HG02938 (cell line): ENCODE data around the gene ABHD12B.

Experiments
- ATAC-seq: cut with Tn5 transposase; IDR thresholded peaks from one replicate; pipeline ENCODE4 v1.9.1; 2021; ENCODE audit warnings: mild to moderate bottlenecking, moderate library complexity; ENCODE audit not compliant: unreplicated experiment

ABHD12B gene

GRCh38 chr14:50839048-50839447, 32.8 kb upstream of the ABHD12B start:
- no peak for ATAC-seq

DNA sequence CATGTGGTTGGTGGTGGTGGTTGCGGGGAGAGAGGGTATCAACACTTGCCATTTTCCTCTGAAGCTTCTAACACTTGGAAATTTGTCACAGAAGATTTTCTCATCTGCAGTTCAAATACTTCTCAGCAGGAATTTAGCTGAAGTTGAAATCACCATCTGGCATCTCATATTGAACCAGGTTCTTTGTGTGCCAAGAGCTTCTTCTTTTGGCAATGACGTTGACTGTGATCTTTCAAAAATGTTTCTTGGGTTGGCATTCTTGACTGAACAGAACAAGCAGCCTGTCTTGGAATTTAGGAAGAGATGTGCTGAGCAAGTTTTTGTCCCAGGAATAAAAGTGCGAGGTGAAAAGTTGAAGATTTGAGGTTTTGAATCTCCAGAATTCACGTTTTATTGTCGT, 32.2 kb upstream of the ABHD12B start:
- ATAC-seq: no peak

DNA sequence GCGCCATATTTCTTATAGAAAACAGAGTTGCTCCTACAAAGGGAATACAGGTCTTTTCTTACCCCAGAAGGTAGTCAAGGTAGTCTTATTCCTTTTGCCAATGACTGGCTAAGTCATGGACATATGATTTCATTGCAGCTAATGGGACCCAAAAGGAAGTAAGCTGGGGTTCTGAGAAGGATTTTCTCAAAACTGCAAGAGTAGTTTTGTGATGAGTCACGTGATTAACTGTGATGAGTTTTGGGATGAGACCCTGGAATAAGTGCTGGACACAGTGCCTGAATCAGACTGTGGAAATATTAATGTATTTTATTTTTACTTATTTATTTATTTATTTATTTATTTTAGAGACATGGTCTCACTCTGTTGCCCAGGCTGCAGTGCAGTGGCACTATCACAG, 27.5 kb upstream of the ABHD12B start:
- no peak for ATAC-seq

DNA sequence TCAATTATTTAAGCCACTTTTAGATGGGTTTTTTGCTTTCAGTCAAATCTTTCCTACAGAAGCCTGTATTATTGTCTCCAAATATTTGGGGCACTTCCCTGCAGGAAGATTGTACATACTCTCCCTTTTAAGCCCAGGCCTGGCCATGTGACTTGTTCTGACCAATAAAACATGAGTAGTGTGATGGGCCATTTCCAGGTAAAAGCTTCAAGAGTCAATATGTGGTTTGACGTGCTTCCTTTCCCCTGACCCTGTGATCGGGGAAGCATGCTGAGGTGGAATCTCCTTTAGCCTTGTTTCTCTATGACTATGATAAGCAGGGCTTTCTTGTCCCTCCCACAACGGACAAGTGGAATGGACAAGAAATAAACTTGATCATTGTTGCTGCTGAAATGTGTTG, 26.7 kb upstream of the ABHD12B start:
- ATAC-seq: no peak

DNA sequence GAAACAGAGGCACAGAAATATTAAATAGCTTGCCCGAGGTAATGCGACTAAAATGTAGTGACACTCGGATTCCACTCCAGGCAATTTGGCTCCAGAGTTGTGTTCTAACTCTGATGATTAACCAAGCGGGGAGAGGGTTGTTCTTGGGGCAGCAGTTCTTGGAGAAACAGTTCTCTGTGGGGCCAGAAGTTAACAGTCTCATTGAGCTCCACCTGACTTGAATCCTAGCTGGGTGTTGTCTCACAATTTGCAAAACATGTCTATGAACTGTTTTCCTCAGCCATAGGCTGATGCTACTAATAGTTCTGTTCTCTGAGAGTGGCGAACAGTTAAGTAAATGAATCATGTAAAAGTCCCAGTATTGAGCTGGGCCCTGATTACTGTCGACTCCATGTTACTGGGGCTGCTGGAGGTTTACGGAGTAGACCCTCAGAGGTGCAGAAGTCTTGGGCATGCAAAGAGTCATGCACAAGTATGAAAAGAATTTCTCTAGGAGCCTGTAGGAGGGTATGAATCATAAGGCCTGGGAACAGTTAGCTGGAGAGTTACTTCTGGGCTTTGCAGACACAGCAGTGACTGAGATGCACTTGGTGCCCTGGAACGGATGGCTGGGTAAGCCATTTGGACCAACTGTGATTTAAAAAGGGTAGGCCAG, 25.5 kb upstream of the ABHD12B start:
- no peak for ATAC-seq

- ATAC-seq: no peak
Measured at GRCh38 chr14:50853891-50854290, 18.0 kb upstream of the ABHD12B start.

- no peak for ATAC-seq
Measured at GRCh38 chr14:50854521-50854920, 17.3 kb upstream of the ABHD12B start.

- ATAC-seq: no peak
Measured at GRCh38 chr14:50855558-50855957, 16.3 kb upstream of the ABHD12B start.

- ATAC-seq: no peak
Measured at GRCh38 chr14:50856660-50857059, 15.2 kb upstream of the ABHD12B start.

GRCh38 chr14:50859296-50859624, 12.6 kb upstream of the ABHD12B start:
- ATAC-seq: no peak

DNA sequence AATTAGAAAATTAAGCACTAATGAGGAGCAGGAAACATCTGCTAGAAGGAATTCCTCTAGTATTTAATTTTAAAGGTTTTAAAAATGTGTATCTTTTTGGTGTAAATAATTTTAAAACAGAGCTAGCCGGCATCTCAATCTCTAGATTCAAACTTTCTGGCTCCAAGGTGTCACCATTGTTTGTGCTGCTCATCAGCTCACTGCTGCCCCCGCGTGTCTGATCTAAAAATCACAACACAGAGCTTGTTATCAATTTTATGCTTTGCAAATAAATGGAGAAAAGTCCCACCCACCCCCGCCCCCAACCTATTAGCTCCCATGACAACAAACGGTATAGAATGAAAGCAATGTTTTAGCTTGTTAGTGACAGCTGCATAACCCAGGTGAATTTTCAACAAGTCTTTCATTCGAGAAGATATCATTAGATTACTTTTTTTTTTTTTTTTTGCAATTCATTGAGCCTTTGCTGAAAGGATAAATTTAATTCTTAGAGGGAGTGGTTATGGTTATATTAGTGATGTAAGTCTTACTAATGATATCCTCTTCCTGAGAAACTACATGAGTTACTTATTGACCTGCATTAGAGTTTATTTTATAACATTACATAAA, 11.3 kb upstream of the ABHD12B start:
- no peak for ATAC-seq

GRCh38 chr14:50862036-50862570, 9.8 kb upstream of the ABHD12B start:
- no peak for ATAC-seq

- no peak for ATAC-seq
Measured at GRCh38 chr14:50864237-50864636, 7.6 kb upstream of the ABHD12B start.

DNA sequence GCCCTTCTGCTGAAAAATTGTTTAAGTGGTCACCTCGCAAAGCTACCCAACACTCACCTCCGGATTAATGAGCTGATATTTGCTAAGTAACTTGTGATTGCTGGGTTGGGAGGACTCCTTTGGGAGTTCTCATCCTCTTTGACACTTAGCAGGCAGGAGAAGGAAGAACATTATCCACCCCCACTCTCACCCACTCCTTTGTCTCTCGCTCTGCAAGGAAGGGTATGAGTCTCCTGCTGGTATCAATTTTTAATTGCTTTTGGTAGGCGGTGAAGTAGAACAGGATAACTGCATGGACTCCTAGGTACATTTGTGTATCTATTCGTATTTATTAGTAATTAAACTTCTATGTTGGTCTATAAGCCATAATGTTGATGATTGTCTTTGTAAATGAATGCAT, 6.9 kb upstream of the ABHD12B start:
- no peak for ATAC-seq

DNA sequence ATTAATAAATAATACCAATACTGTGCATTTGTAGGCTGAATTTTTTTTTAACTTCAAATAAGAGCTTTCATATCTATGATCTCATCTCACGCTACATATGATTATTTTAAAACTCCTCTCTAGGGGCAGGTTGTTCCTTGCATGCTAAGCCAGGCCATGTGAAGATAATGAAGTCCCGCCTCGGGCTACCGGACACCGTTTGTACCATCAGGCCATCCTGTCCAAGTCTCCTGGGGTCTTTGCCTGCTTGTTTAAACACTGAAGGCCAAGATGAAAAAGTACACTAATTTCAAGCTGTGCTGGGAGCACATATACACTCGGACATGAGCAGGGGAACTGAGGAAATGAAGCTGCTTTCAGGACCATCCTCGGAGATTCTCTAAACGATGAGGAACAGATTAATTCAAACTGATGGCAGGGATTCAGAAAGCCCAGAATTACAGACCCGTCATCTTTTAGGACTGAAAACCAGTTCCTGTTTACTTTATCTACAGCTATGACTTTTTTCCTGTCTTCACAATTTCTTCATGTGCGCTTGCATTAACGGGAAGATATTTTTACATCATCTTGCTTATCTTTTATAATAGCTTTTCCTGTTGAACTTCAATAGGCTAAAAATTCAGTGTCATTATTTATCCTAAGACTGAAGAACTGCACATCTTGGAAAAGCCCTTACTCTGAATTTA, 6.3 kb upstream of the ABHD12B start:
- ATAC-seq: no peak

- no peak for ATAC-seq
Measured at GRCh38 chr14:50871228-50871627, 625 bp upstream of the ABHD12B start.

DNA sequence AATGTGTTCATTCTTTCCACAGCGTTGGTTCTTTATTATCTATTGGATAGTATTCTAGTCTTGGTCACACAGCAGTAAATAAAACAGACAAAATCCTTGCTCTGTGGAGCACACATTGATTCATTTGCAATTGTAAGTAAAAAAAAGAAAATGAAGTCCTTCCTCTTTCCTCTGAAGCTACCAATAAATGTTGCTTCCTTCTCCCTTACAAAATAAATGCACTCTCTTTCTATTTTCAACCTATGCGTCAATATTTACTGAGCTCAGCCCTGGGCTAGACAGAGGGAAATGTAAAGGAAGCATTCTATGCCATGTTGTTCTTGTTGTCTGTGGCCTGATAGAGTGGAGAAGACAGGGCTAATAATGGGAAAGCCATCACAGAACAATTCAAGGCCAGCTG, 2.9 kb downstream of the ABHD12B start:
- no peak for ATAC-seq

GRCh38 chr14:50875359-50876070, 3.7 kb downstream of the ABHD12B start:
- peak; percentile 91 for ATAC-seq

- ATAC-seq: no peak
Measured at GRCh38 chr14:50882932-50883826, 11.3 kb downstream of the ABHD12B start.

GRCh38 chr14:50883827-50884197, 12.0 kb downstream of the ABHD12B start:
- ATAC-seq: no peak

DNA sequence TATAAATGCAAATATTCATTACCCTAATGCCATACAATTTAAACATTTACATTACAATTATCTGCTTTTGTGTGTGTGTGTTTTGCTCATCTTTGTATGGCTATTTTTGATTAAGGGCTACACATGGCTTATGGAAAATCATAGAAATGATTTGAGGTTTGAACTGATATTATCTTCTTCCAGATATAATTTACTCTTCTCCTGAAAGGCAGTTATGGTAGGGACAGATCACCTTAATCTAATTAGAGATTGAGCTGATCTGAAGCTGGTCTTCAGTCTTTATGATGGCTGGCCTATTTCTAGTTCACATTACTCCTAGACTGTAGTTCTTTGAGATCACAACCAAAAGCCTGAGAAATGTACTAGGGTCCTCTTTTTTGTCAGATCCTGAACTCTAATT, 15.6 kb downstream of the ABHD12B start:
- ATAC-seq: no peak
